HepG2 (cell line): ENCODE results near the gene MTSS2. TPM values are rescaled to one million over a fixed set of nuclear protein-coding genes. Genes with fewer than 3 reads are reported as not detected.

ENCODE experiments used
- CEBPG ChIP-seq: IDR thresholded peaks from 2 replicates; pipeline ENCODE4 v1.6.1; 2016
- DNMT3B ChIP-seq: conservative IDR thresholded peaks from 2 replicates; pipeline ENCODE4 v1.6.1; 2016; ENCODE audit warnings: missing biosample characterization, control low read depth
- GABPB1 ChIP-seq: IDR thresholded peaks from 2 replicates; pipeline ENCODE4 v1.6.1; 2016; ENCODE audit warnings: mild to moderate bottlenecking, missing genetic modification reagents, moderate library complexity, missing compliant biosample characterization
- JARID2 ChIP-seq: sonication (generic); formaldehyde crosslinking; IDR thresholded peaks from 2 replicates; pipeline ENCODE4 v1.8.1; 2023; ENCODE audit warnings: missing genetic modification reagents, inconsistent platforms; ENCODE audit not compliant: insufficient replicate concordance
- KLF16 ChIP-seq, 2 experiments: sonication (generic) in 1 of 2; formaldehyde crosslinking in 1 of 2; IDR thresholded peaks; 2 replicates each; pipeline versions ENCODE4 v1.6.1 to v1.8.0; 2016 to 2023; ENCODE audit warnings: missing genetic modification reagents in 2 of 2, missing compliant biosample characterization in 1 of 2
- MIER2 ChIP-seq: IDR thresholded peaks from 2 replicates; pipeline ENCODE4 v1.6.1; 2016; ENCODE audit warnings: missing biosample characterization, missing genetic modification reagents
- PHF5A ChIP-seq: IDR thresholded peaks from one replicate; pipeline ENCODE4 v1.6.1; 2018; ENCODE audit warnings: low read depth, missing genetic modification reagents; ENCODE audit not compliant: unreplicated experiment
- PPARG ChIP-seq: conservative IDR thresholded peaks from 2 replicates; pipeline ENCODE4 v1.6.1; 2016; ENCODE audit warnings: missing biosample characterization, missing genetic modification reagents
- REL ChIP-seq: sonication (generic); formaldehyde crosslinking; conservative IDR thresholded peaks from 2 replicates; pipeline ENCODE4 v1.8.0; 2022; ENCODE audit warnings: mild to moderate bottlenecking, missing genetic modification reagents, moderate library complexity
- SIN3B ChIP-seq: fragments of 150-350 bp; IDR thresholded peaks from 2 replicates; pipeline ENCODE4 v1.6.1; 2014; ENCODE audit warnings: low read length
- SSRP1 ChIP-seq: IDR thresholded peaks from 2 replicates; pipeline ENCODE4 v1.6.1; 2016; ENCODE audit warnings: control low read depth
- TFAP4 ChIP-seq: sonication (generic); IDR thresholded peaks from 2 replicates; pipeline ENCODE4 v1.6.1; 2016; ENCODE audit warnings: low read depth, borderline replicate concordance
- ZFYVE20 ChIP-seq: sonication (generic); formaldehyde crosslinking; IDR thresholded peaks from 2 replicates; pipeline ENCODE4 v1.8.0; 2023; ENCODE audit warnings: low read depth, mild to moderate bottlenecking, moderate library complexity, missing genetic modification reagents, borderline replicate concordance
- ZNF124 ChIP-seq: sonication (generic); formaldehyde crosslinking; IDR thresholded peaks from 2 replicates; pipeline ENCODE4 v1.4.0; 2020; ENCODE audit warnings: missing genetic modification reagents
- ZNF225 ChIP-seq: sonication (generic); formaldehyde crosslinking; IDR thresholded peaks from 2 replicates; pipeline ENCODE4 v1.4.0; 2020; ENCODE audit warnings: mild to moderate bottlenecking, missing genetic modification reagents
- ZSCAN12 ChIP-seq: sonication (generic); formaldehyde crosslinking; IDR thresholded peaks from 2 replicates; pipeline ENCODE4 v1.9.0; 2021; ENCODE audit warnings: mild to moderate bottlenecking, missing genetic modification reagents
- polyA plus RNA-seq, 8 experiments: library from polyadenylated mRNA; depleted of rRNA in 3 of 8; stranded (reverse) in 7 of 8; unstranded in 1 of 8; fragments of >200 nt; fragmentation: Illumina TruSeq in 4 of 8; extraction: Trizol in 4 of 8; gene quantifications; 2 replicates each; pipeline versions ENCODE4 v1.2.1 to v1.2.3, GENCODE V29; 2011 to 2016; ENCODE audit warnings: low read depth in 4 of 8, missing spikeins in 1 of 8, mixed read lengths in 1 of 8; ENCODE audit not compliant: insufficient read depth in 1 of 8
- total RNA-seq, 5 experiments: library from RNA; depleted of rRNA; stranded (reverse); fragments of >200 nt; fragmentation: Illumina TruSeq; extraction: Trizol; gene quantifications; 2 replicates each; pipeline ENCODE4 v1.2.3, GENCODE V29; 2016; ENCODE audit warnings: low read depth in 1 of 5
- TF ChIP-seq, protein P1 (sequence below): sonication (generic); formaldehyde crosslinking; IDR thresholded peaks from 2 replicates; pipeline ENCODE4 v1.5.0; 2020; ENCODE audit warnings: mild to moderate bottlenecking, missing genetic modification reagents, borderline replicate concordance
- TF ChIP-seq, protein P2 (sequence below): sonication (generic); formaldehyde crosslinking; IDR thresholded peaks from 2 replicates; pipeline ENCODE4 v1.5.0; 2020; ENCODE audit warnings: missing genetic modification reagents, mild to moderate bottlenecking, borderline replicate concordance

MTSS2 gene
- total and polyA plus RNA-seq, 2 of the 13 experiments (the other 11 are each of a cell fraction or from before 2014, with no cell fraction given): 132 to 242 TPM

- TF ChIP-seq ZNF124 (CRISPR knock-in tag) (no peak), SSRP1 (CRISPR knock-in tag) (no peak; the same call in 1 of the 2 replicates), JARID2 (CRISPR knock-in tag) (no peak), ZNF225 (peak; percentile 72; the same call in 1 of the 2 replicates), PPARG (CRISPR knock-in tag) (peak; percentile 68; the same call in 1 of the 2 replicates), SIN3B (0 out of 2 replicates have a peak, but pooled peaks have one; percentile 37), TFAP4 (0 out of 2 replicates have a peak, but pooled peaks have one; percentile 22), PHF5A (peak; percentile 30), MIER2 (CRISPR knock-in tag) (peak; percentile 51; the same call in 1 of the 2 replicates), ZSCAN12 (CRISPR knock-in tag) (0 out of 2 replicates have a peak, but pooled peaks have one; percentile 38), DNMT3B (CRISPR knock-in tag) (0 out of 2 replicates have a peak, but pooled peaks have one; percentile 64), GABPB1 (CRISPR knock-in tag) (peak; percentile 19; the same call in 1 of the 2 replicates), KLF16 (CRISPR knock-in tag; IDR thresholded peaks at IDR 0.05) (peak in 1 of 2 experiments; percentile 69; a peak in 2 of 4 replicates), CEBPG (CRISPR knock-in tag) (peak; percentile 38; the same call in 1 of the 2 replicates), ZFYVE20 (CRISPR knock-in tag) (no peak), REL (CRISPR knock-in tag) (no peak)
- TF ChIP-seq, protein P1, sequence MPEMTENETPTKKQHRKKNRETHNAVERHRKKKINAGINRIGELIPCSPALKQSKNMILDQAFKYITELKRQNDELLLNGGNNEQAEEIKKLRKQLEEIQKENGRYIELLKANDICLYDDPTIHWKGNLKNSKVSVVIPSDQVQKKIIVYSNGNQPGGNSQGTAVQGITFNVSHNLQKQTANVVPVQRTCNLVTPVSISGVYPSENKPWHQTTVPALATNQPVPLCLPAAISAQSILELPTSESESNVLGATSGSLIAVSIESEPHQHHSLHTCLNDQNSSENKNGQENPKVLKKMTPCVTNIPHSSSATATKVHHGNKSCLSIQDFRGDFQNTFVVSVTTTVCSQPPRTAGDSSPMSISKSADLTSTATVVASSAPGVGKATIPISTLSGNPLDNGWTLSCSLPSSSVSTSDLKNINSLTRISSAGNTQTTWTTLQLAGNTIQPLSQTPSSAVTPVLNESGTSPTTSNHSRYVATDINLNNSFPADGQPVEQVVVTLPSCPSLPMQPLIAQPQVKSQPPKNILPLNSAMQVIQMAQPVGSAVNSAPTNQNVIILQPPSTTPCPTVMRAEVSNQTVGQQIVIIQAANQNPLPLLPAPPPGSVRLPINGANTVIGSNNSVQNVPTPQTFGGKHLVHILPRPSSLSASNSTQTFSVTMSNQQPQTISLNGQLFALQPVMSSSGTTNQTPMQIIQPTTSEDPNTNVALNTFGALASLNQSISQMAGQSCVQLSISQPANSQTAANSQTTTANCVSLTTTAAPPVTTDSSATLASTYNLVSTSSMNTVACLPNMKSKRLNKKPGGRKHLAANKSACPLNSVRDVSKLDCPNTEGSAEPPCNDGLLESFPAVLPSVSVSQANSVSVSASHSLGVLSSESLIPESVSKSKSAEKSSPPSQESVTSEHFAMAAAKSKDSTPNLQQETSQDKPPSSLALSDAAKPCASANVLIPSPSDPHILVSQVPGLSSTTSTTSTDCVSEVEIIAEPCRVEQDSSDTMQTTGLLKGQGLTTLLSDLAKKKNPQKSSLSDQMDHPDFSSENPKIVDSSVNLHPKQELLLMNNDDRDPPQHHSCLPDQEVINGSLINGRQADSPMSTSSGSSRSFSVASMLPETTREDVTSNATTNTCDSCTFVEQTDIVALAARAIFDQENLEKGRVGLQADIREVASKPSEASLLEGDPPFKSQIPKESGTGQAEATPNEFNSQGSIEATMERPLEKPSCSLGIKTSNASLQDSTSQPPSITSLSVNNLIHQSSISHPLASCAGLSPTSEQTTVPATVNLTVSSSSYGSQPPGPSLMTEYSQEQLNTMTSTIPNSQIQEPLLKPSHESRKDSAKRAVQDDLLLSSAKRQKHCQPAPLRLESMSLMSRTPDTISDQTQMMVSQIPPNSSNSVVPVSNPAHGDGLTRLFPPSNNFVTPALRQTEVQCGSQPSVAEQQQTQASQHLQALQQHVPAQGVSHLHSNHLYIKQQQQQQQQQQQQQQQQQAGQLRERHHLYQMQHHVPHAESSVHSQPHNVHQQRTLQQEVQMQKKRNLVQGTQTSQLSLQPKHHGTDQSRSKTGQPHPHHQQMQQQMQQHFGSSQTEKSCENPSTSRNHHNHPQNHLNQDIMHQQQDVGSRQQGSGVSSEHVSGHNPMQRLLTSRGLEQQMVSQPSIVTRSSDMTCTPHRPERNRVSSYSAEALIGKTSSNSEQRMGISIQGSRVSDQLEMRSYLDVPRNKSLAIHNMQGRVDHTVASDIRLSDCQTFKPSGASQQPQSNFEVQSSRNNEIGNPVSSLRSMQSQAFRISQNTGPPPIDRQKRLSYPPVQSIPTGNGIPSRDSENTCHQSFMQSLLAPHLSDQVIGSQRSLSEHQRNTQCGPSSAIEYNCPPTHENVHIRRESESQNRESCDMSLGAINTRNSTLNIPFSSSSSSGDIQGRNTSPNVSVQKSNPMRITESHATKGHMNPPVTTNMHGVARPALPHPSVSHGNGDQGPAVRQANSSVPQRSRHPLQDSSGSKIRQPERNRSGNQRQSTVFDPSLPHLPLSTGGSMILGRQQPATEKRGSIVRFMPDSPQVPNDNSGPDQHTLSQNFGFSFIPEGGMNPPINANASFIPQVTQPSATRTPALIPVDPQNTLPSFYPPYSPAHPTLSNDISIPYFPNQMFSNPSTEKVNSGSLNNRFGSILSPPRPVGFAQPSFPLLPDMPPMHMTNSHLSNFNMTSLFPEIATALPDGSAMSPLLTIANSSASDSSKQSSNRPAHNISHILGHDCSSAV: no peak
- TF ChIP-seq, protein P2, sequence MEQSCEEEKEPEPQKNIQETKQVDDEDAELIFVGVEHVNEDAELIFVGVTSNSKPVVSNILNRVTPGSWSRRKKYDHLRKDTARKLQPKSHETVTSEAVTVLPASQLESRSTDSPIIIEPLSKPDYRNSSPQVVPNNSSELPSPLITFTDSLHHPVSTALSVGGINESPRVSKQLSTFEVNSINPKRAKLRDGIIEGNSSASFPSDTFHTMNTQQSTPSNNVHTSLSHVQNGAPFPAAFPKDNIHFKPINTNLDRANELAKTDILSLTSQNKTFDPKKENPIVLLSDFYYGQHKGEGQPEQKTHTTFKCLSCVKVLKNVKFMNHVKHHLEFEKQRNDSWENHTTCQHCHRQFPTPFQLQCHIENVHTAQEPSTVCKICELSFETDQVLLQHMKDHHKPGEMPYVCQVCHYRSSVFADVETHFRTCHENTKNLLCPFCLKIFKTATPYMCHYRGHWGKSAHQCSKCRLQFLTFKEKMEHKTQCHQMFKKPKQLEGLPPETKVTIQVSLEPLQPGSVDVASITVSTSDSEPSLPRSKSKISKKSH (CRISPR knock-in tag): no peak
Measured at GRCh38 chr16:70653809-70654771, 31.8 kb downstream of the MTSS2 start (continued).
